NCI-H1092 treated with DMSO at 0.1 percent for 48 hours (cell line): ENCODE measurements around the gene AMIGO1.
"Not testable (repeated sequence)": the region's sequence is repeated elsewhere in the genome, so short reads cannot be mapped to it uniquely, and the experiment has no call there.

Experiments used
- DNase-seq: peaks from one replicate; lab custom pipeline; 2025; lab: John Stamatoyannopoulos, UW

The AMIGO1 gene

DNA sequence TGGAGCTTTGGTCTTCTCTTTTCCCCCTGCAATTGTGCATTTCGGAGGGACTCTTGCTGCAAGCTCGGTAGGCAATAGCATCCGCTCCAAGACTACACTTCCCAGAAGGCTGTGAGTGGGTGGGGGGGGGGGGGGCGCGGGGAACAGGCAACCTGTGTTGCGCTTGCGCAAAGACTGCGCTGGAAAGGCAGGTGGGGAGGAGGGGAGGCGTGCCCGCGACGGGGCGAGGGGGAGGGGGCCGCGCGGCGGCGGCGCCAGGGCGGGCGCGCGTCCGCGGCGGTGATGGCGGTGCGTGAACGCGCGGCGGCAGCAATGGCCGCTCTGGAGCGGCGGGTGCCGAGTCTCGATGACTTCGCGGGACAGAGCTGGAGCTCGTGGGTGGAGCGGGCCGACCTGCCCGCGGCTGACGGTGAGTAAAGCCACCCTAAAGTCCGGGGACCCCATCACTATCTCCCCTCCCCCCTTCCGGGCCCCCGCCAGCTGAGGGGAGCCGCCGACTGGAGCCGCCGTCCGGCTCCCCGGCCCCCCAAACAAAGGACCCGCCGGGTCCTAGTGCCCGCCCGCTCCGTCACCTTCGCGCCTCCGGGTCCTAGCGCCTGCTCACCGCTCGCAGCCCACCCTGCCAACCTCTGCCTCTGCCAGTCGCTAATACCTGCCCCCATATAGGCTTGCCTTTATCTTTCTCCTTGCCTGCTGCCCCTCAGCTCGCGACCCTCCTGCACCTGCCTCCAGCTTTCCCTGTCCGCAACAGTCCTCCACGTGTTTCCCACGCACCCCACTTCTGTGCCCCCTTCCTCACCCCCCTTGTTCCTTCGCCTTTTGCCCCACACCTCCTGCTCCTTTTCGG, 25.6 kb downstream of the AMIGO1 start, which contains the start of gene ATXN7L2:
Gene ATXN7L2, plus strand, starts transcription at position 234 of the 847 bp plus-strand sequence. Its CDS starts 49 bp downstream, at position 283.
- peak; percentile 93 for DNase-seq

DNA sequence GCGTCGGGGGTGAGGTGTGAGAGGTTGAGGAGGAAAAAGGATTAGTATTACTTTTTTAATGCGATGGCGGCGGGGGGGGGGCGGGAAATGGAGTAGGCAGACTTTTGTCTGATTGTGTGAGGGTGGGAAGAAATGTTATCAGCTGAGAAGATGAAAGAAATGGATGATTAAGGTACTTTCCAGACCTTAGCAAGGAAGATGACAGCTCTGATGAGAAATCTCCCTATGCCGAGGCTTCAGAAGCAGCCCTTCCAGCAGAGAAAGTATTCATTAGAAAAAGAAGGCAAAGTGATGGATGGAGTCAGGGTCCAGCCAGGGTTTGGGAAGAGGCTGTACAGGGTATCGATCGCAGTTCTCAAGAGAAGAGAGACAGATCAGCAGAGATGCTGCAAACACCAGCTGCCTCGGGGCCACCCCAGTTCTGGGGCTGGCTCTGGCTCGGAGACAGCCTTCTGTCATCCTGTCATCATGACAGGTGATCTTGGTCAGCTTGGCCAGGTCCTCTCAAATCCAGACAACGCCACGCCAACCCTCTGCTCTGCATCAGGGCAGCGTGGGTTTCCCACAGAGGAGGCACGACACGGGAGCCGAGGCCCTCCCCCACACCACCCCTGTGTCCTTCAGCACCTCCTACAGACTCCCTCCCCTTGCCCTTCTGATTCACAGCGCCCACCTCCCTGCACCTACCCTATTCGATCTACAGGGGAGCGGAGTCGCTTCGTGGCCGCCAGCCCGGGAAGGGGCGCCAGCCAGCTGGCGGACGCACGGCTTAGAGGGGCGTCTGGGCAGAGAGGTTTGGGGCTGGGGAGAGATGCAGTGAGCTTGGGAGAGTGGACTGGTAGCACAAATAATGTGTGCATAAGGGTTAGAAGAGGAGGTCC, 26.5 kb downstream of the AMIGO1 start:
- peak; percentile 93 for DNase-seq

DNA sequence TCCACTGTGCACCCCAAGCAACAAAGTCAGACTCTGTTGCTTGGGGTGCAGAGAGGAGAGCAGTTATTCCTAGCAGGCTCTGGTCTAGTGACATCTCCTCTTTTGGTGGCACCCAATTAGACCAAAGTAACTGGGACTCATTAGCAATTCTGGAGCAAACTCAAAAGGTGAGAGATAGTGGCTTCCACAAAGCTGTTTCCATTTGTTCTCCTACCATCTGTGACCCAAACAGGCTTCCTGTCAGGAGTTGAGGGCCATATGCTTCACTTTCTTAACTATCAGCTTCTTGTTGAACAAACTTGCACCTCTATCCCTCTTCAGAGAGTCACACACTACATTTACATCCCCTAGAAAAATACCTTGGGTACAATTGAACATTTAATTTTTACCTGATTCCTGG, 27.3 kb downstream of the AMIGO1 start:
- DNase-seq, result no peak

DNA sequence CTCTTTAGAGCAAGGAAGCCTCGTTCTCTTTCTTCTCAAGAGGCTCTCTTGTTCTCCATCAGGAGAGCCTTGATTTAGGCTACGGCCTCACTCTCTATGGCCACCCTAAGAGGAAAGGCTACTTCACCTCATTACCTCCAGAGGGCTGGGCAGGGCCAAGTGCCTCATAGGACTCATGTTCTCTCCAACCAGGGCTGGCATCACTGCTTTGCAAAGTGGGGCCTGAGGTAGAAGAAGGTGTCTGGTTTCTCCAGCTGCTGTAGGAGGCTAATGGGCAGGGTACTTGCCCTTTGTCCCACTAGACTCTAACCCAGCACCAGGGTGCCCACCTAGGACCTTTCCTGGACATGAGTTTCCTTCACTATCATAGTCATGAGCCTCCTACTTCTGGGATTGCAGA, 27.9 kb downstream of the AMIGO1 start:
- DNase-seq, result no peak

DNA sequence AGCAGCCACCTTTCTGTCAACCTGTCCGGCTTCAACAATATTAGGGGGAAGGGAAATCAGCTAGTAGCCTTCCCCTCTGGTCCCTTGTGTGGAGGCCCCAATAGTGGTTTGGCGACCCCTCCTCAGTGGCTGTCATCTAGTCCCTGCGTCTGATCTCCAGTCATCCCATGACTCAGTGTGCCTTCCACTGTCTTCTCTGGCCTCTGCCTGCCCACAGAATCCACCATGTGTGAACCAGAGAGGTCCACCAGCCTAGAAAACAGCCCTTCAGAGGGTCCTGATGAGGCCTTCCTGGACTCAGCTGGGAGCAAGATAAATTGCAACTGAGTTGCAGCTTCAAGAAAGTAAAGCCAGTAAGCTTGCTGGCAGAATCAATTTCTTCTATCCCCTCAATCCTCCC, 29.6 kb downstream of the AMIGO1 start:
- no peak for DNase-seq

DNA sequence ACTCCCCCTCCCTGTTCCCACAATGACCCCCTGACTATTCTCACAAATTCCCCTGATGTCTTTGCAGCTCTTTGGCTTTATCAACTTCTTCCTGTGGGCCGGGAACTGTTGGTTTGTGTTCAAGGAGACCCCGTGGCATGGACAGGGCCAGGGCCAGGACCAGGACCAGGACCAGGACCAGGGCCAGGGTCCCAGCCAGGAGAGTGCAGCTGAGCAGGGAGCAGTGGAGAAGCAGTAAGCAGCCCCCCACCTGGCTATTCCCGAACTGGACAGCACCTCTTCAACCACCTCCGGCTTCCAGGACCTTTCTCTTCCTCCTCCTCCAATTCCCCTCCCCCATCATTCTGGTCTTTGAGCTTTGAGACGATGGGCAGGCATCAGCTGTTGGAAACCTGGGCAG, 30.2 kb downstream of the AMIGO1 start:
- no peak for DNase-seq

DNA sequence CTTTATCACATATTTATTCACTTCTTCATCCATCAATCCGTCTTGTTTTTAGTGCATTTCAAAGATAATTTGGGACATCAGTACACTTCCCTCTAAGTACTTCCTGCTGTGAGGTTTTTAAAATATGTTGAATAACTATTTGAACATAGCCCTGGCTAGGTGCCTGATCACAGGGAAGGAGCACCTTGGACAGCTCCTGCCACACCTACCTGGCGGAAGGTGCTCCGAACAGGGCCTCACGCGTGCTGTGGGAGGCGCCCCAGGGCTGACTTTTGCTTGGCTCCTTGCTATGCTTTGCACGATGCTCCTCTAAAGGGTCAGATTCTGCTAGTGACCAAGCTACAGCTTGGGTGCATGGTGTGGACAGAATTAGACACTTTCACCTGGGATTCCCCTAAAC, 30.7 kb downstream of the AMIGO1 start:
- DNase-seq, result no peak

DNA sequence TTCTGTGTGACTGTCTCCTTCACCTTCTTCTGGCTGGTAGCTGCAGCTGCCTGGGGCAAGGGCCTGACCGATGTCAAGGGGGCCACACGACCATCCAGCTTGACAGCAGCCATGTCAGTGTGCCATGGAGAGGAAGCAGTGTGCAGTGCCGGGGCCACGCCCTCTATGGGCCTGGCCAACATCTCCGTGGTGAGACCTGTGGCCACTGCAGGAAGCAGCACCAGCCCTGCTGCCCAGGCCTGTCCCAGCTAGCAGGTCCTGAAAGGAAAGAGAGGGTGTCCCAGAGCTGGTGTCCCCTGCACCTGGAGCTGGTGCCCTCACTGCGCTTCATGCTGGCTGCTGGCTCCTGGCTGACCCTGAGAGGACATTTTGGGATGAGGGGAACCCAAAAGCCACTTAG, 31.7 kb downstream of the AMIGO1 start:
- no peak for DNase-seq

DNA sequence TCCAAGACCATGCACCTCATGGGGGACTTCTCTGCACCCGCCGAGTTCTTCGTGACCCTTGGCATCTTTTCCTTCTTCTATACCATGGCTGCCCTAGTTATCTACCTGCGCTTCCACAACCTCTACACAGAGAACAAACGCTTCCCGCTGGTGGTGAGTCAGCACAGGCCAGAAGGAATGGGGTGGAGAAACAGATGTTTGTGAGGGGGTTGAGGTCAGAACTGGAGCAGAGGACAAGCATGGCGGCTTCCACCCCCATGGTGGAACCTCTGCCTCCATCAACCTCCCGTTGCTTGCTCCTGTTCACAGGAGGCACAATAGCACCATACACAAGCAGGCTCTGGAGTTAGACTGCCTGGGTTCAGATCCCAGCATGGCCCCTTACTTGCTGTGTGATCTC, 32.7 kb downstream of the AMIGO1 start:
- DNase-seq, result no peak

DNA sequence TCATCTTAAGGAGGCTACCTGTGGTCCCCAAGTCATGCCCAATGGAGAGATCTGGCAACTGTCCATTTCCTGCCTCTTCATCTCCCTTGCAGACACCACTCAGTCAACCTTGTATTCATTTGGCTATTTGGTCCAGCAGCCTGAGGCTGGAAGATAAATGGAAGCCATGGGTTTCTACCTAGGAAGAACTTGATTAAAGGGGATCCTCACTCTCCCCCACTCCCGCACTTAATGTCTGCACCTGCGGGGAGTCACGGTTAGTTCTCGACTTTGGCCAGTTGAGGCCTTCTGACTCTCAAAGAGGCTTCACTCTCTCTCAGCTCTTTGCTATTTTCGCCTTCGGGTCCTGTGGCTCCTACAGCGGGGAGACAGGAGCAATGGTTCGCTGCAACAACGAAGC, 34.3 kb downstream of the AMIGO1 start:
- DNase-seq, result no peak

DNA sequence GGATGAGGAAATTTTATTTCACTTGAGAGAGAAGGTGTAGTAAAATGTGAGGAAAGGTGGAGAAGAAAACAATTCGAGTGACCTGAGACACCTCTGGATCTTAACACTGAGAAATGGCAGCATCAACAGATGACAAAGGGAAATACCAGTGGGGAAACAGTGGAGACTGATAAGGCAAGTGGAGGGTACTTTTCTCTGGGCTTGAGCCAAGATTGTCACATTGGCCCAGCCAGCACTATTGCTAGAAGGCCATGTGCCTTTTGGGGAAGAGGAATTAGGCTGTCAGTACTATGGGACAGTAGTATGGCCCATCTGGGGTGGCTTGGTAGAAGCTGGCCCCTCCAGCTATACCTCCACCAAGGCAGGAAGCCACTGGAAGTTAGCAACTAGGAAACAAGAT, 34.8 kb downstream of the AMIGO1 start:
- DNase-seq, result no peak

DNA sequence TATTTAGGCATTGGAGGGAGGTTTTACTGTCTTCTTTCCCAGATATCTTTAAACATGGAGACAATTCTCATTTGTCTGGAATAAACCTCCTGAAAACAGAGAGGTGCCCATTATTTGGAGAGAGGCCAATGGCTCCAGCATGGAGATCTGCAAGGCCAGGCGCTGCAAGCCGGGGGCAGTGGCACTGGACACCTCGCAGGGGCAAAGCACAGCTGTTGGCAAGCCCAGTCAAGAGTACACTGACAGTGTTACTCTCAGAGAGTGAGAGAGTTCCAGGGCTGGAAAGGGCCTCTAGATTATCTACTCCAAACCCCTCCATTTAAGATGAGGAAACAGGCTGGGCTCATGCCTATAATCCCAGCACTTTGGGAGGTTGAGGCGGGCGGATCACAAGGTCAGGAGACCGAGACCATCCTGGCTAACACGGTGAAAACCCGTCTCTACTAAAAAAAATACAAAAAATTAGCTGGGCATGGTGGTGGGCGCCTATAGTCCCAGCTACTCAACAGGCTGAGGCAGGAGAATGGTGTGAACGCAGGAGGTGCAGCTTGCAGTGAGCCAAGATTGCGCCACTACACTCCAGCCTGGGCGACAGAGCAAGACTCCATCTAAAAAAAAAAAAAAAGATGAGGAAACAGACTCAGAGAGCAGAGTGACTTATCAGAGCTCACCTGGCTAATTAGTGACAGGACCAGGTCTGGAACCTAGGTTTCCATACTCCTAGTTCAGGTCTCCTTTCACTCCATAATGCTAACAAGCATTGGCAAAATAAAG, 36.1 kb downstream of the AMIGO1 start:
- not testable (repeated sequence) for DNase-seq

DNA sequence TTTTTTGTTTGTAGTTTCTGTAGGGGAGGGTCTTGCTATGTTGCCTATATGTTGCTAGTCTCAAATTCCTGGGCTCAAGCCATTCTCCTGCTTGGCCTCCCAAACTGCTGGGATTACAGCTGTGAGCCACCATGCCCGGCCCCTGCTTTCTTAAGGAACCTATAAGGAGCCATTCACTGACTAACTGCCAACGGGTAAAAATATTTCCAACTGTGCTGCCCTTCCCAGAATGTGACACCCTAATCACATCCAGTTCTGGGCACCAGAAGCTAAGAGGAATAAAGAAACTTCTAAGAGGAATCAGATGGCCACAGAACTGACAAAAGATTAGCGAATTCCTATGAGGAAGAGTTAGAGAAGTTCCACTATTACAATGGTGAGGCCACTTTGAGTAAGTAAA, 36.7 kb downstream of the AMIGO1 start:
- no peak for DNase-seq

DNA sequence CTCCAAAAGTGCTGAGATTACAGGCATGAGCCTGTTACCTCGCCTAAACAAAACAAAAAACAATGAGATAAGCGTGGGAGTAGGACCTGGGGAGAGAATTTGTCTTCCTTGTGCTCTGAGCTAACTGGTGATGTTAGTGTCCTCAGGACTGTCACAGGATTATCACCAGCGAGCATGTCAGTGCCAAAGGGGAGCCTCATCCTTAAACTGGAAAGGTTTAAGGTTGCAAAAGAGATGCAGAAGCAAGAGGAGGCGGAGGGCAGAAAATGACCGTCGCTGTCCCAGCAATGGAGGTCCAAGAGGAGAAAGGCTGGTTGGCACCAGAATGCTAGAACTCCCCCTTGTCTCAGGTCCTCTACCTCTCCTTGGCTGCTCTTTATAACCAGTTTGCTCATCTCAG, 39.3 kb downstream of the AMIGO1 start:
- DNase-seq, result no peak

DNA sequence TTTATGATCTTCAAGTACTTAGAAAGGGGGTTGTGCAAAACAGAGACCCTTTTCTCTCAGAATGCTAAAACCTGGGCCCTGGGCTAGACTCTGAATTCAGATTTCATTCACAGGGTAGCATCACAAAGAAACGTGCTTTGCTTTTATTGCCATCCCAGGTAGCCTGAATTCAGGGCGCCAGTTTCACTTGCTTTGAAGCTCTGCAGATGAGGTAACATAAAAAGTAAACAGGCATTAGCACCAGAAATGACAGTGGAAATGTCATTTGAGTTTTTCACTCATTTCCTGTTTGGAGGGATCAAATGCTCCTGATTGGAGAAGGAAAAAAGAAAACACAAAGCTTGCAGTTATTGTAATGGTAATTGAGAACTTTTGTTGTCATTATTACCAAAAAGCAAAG, 40.6 kb downstream of the AMIGO1 start:
- DNase-seq, result no peak

DNA sequence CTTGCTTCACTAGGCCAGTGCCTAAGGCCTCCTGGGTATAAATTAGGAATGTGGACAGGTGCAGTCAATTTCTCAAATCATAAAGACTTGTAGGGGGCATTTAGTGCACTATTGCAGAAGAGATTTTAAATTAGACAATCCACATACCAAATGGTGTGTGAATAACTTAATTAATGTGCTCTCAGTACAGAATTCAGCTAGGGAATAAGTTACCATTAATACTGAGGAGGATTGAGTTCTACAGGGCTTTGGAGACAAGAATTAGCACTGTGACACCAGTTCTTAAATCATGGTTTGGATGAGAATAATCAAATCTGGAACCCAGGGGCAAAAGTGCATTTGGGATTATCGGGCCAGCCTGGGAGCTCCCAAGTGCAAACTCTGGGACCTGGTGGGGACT, 41.5 kb downstream of the AMIGO1 start:
- no peak for DNase-seq

DNA sequence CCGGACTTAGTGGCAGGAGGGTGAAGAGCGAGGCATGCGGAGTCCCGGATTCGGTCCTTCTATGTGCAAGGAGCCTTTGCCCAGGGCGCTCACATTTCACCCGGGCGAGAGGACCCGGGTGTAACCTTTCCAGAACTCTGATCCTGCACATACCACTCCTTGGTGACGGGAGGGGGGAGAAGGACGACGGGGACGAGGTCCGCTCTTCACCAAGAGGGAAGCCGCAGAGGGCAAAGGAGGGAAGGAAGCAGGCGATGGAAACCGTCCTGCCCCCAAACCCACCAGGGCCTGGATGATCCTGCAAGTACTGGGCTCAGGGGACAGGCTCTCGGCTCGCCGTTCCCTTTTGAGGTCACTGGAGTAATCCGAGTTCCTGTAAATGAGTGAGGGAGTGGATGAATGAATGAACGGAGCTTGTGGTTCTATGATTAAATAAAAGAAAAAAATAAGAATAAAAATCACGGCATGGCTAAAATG, 42.2 kb downstream of the AMIGO1 start:
- DNase-seq, result no peak

DNA sequence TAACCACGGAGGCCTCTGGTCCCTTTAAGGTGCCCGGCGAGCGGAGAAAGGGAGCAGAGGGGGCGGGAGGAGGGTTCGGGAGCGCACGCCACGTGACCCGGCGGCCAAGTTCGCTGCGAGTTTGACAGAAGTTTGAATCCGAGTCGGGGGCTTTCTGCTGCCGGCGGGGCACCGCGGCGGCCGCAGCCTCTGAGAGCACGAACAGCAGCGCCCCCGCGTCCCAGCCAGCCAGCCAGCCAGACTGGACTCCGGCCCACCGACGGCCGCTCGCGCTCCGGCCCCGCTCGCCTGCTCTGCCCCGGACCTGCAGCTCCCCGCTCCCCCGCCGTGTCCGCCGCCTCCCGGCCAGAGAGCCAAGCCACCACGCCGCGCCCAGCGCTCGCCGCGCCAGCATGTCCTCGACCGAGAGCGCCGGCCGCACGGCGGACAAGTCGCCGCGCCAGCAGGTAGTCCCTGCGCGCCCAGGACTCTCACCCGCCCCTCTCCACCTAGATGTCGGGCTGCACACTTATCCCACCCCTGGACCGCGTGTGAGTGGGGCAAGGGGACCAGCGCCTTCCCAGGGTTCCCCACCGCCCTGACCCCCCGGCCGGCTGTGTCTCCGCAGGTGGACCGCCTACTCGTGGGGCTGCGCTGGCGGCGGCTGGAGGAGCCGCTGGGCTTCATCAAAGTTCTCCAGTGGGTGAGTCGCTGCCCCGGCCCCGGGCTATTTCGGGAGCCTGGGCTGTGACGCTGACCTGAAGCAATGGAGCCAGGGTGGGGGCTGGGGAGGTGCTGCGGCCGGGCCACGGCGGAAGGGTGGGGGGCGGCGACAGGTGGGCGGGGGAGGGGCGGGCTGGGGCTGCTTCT, 42.9 kb downstream of the AMIGO1 start, which contains the start of gene SYPL2:
Gene SYPL2, plus strand, starts transcription at position 95 of the 849 bp plus-strand sequence. Its CDS starts 298 bp downstream, at position 393.
- DNase-seq, result no peak

DNA sequence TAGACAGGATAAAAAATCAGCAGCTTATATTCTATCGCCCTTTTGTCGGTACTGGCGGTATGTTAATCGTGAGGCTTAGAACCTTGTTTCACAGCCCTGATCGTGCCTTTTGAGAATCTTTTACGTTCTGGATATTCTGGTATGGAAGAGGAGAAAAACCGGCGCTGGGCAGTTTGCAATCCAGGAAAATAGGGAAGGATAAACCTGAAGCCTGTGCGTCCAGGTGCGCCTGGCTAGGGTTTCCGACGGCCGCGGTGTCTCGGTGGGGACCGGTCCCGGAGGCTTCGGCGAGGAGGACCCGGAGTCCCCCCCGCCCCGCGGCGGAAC, 43.4 kb downstream of the AMIGO1 start:
- no peak for DNase-seq

DNA sequence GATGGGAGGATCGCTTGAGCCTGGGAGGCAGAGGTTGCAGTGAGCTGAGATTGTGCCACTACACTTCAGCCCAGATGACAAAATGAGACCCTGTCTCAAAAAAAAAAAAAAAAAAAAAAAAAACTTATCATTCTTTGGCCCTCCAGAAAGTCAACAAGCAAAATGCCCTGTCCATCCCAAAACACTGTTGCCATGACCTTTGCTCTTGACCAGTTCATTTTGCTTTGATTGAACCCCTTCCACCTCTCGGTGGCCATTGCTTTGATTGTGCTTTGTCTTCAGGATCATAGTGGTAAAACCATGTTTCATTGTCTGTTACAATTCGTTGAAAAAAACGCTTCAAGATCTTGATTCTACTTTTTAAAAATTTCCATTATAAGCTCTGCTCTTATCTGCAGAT, 51.7 kb downstream of the AMIGO1 start:
- DNase-seq, result no peak

DNA sequence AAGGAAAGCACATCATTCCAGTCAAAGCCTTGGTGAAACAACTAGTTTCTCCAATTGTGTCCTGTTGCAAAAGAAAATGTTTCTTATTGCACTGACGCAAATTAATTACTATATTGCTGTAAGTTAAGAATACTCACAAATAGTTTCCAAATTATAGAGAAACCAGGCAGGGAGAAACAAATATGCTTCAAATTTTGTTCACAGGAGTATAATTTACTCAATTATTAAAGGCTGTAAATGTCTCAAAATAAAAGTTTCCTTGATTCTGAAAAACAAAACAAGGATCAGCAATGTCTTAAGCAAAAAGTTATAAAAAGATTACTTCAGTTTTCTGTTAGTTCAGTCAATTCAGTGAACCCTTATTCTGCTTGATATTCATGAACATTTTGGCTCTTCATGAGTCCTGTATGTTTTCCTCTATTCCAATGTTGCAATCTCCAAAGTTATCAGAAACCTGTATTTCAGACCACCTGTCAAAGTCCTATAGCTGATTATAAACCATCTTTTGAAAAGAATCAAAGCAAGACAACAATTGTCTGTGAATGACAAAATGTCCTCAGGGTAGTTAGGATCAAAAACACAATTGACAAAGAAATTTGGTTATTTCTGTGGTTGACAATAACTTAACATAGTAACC, 54.9 kb downstream of the AMIGO1 start:
- no peak for DNase-seq
